Osteoblast (primary cell): ENCODE data around the gene TMUB2. TPM values are rescaled to one million over a fixed set of nuclear protein-coding genes. Genes with fewer than 3 reads are reported as not detected.

Experiments used
- DNase-seq: peaks from one replicate; pipeline ENCODE4 v3.0.0; 2011; ENCODE audit warnings: low spot score, mixed read lengths; ENCODE audit not compliant: insufficient read length; ENCODE audit errors: missing footprints
- H2AFZ ChIP-seq: 2 replicates; pipeline ENCODE4 v1.6.0; 2011; ENCODE audit warnings: mild to moderate bottlenecking, low read length
- H3K27ac ChIP-seq: 2 replicates; pipeline ENCODE4 v1.5.1; 2011; ENCODE audit warnings: mild to moderate bottlenecking, low read depth, low read length, moderate library complexity
- H3K27me3 ChIP-seq: 2 replicates; pipeline ENCODE4 v1.6.0; 2012; ENCODE audit warnings: mild to moderate bottlenecking, control low read depth, inconsistent platforms, low read length, moderate library complexity; ENCODE audit not compliant: insufficient read depth
- H3K36me3 ChIP-seq: 2 replicates; pipeline ENCODE4 v1.5.1; 2011; ENCODE audit warnings: mild to moderate bottlenecking, low read length, control low read depth, moderate library complexity; ENCODE audit not compliant: insufficient read depth
- H3K4me1 ChIP-seq: 2 replicates; pipeline ENCODE4 v1.5.1; 2011; ENCODE audit warnings: mild to moderate bottlenecking, low read length, control low read depth, moderate library complexity; ENCODE audit not compliant: insufficient read depth
- H3K4me2 ChIP-seq: 2 replicates; pipeline ENCODE4 v1.6.0; 2011; ENCODE audit warnings: mild to moderate bottlenecking, low read length; ENCODE audit not compliant: insufficient read depth
- H3K4me3 ChIP-seq: fragments of 200-600 bp; sonication (generic); 3 replicates; pipeline ENCODE4 v1.5.1; 2012; ENCODE audit warnings: mild to moderate bottlenecking, low read length, inconsistent platforms; ENCODE audit not compliant: insufficient read depth
- H3K79me2 ChIP-seq: 2 replicates; pipeline ENCODE4 v1.6.0; 2012; ENCODE audit warnings: mild to moderate bottlenecking, low read length, control low read depth, inconsistent platforms; ENCODE audit not compliant: insufficient read depth
- H3K9me3 ChIP-seq: 2 replicates; pipeline ENCODE4 v1.5.1; 2011; ENCODE audit warnings: low read depth, low read length, control low read depth
- H4K20me1 ChIP-seq: 2 replicates; pipeline ENCODE4 v1.6.0; 2012; ENCODE audit warnings: mild to moderate bottlenecking, low read length, control low read depth; ENCODE audit not compliant: insufficient read depth
- CTCF ChIP-seq: IDR thresholded peaks from 2 replicates; pipeline ENCODE4 v1.5.1; 2011; ENCODE audit warnings: mild to moderate bottlenecking, low read depth, low read length, moderate library complexity; ENCODE audit errors: extremely low read depth
- total RNA-seq: library from RNA; depleted of rRNA; stranded (reverse); fragments of >200 nt; gene quantifications from 2 replicates; pipeline ENCODE4 v1.2.3, GENCODE V29; 2012

Gene TMUB2
- total RNA-seq, 1 donor = 27.9 TPM

GRCh38 chr17:44197980-44198720 lies 11.4 kb downstream of the TMUB2 start:
- no peaks in the 10 kb centered on the region for H3K9me3 ChIP-seq
- H3K4me1 ChIP-seq = peaks cover 22% of the 10 kb centered on the region
- H4K20me1 ChIP-seq = peaks cover 3% of the 10 kb centered on the region
- peak overlapping the region; percentile 70 for H3K27ac ChIP-seq
- no peak overlapping the region for H2AFZ ChIP-seq
- H3K4me3 ChIP-seq = peak overlapping the region; percentile 87
- peaks cover 30% of the 10 kb centered on the region for H3K79me2 ChIP-seq
- peak; percentile 33 for TF ChIP-seq CTCF
- peak overlapping the region; percentile 91 for H3K4me2 ChIP-seq
- peak; percentile 95 for DNase-seq
- peaks cover 31% of the 10 kb centered on the region for H3K36me3 ChIP-seq
- H3K27me3 ChIP-seq = no peaks in the 10 kb centered on the region

GRCh38 chr17:44198721-44199552 lies 12.2 kb downstream of the TMUB2 start:
- Histone ChIP-seq H2AFZ (peak overlapping the region; percentile 15), H4K20me1 (peaks cover 3% of the 10 kb centered on the region), H3K36me3 (peaks cover 28% of the 10 kb centered on the region), H3K27me3 (no peaks in the 10 kb centered on the region), H3K4me1 (peaks cover 29% of the 10 kb centered on the region), H3K4me2 (peak overlapping the region; percentile 91), H3K9me3 (no peaks in the 10 kb centered on the region), H3K79me2 (peaks cover 30% of the 10 kb centered on the region), H3K4me3 (peak overlapping the region; percentile 87), H3K27ac (peak overlapping the region; percentile 70)
- TF ChIP-seq CTCF = no peak
- peak; percentile 98 for DNase-seq

- H3K4me2 ChIP-seq = peak within 1 kb of the TSS; percentile 97
- peaks cover 36% of the 10 kb centered on the region for H3K4me1 ChIP-seq
- H3K27me3 ChIP-seq = no peaks in the 10 kb centered on the region
- H3K36me3 ChIP-seq = peaks cover 19% of the 10 kb centered on the region
- H3K79me2 ChIP-seq = peaks cover 30% of the 10 kb centered on the region
- peak; percentile 100 for DNase-seq
- H3K27ac ChIP-seq = peak within 1 kb of the TSS; percentile 73
- no peaks in the 10 kb centered on the region for H3K9me3 ChIP-seq
- H4K20me1 ChIP-seq = peaks cover 3% of the 10 kb centered on the region
- TF ChIP-seq CTCF = no peak
- H3K4me3 ChIP-seq = peak within 1 kb of the TSS; percentile 87
- peak within 1 kb of the TSS; percentile 94 for H2AFZ ChIP-seq
Measured at GRCh38 chr17:44199553-44200477, 13.0 kb downstream of the TMUB2 start, which contains the start of gene ATXN7L3. Gene ATXN7L3, minus strand, starts transcription at chr17:44199884. Its CDS starts 1,814 bp downstream, at chr17:44198070.
